Retinal pigment epithelial cell (primary cell): Measurements from ENCODE around the gene GRIN3A.
"Not testable (repeated sequence)": the region's sequence is repeated elsewhere in the genome, so short reads cannot be mapped to it uniquely, and the experiment has no call there.

Experiments
- DNase-seq: peaks from one replicate; pipeline ENCODE4 v3.0.0-alpha.2; 2010; ENCODE audit warnings: low read depth
- H3K4me3 ChIP-seq: 2 replicates; pipeline ENCODE4 v1.5.1; 2011; ENCODE audit warnings: mild to moderate bottlenecking, low read length, control low read depth, moderate library complexity
- TF ChIP-seq, protein P1 (sequence below): conservative IDR thresholded peaks from 2 replicates; pipeline ENCODE4 v1.5.1; 2011; ENCODE audit warnings: low read depth, low read length, control low read depth, inconsistent platforms

The GRIN3A gene

DNA sequence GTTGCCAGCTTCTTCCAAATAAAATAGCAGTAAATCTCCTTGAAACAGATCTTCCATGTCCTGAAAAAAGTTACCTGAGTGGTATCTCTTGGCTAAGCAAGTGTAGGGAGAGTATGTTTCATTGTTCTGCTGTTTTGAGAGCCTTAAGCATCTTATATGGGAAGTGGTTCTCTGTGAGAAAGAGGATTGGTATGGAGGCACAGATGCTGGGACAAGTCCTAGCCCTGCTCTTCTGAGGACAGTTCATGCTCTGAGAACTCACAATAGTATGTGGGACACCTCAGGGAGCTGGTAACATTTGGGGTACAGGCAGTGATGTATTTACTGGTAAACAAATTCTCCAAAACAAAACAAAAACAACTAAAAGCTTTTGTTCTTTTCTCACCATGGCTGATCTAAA, 145.7 kb downstream of the GRIN3A start:
- TF ChIP-seq, protein P1, sequence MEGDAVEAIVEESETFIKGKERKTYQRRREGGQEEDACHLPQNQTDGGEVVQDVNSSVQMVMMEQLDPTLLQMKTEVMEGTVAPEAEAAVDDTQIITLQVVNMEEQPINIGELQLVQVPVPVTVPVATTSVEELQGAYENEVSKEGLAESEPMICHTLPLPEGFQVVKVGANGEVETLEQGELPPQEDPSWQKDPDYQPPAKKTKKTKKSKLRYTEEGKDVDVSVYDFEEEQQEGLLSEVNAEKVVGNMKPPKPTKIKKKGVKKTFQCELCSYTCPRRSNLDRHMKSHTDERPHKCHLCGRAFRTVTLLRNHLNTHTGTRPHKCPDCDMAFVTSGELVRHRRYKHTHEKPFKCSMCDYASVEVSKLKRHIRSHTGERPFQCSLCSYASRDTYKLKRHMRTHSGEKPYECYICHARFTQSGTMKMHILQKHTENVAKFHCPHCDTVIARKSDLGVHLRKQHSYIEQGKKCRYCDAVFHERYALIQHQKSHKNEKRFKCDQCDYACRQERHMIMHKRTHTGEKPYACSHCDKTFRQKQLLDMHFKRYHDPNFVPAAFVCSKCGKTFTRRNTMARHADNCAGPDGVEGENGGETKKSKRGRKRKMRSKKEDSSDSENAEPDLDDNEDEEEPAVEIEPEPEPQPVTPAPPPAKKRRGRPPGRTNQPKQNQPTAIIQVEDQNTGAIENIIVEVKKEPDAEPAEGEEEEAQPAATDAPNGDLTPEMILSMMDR, result no peak
- no peak for DNase-seq
- no peak overlapping the region for H3K4me3 ChIP-seq

GRCh38 chr9:101591787-101592446, 146.5 kb downstream of the GRIN3A start:
- no peak overlapping the region for H3K4me3 ChIP-seq
- DNase-seq, result no peak
- TF ChIP-seq, protein P1, result no peak

DNA sequence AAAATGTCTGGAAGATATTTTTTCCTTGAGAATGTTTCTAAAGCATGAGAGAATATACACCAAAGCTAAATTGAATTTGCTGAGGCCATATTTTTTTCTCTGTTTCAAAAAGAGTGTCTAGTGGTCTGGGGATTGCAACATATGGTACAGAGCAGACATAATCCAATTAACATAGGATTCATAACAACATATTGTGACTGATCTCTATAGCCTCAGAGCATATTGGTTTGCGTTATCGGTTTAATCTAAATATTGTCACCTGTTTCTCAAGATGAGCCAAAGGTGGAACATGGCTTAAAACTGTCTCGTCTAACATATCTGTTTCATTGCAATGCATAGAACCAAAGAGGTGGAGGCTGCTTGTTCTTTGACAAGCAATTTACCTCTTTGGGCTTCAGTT, 147.5 kb downstream of the GRIN3A start:
- TF ChIP-seq, protein P1, result no peak
- H3K4me3 ChIP-seq, result no peak overlapping the region
- no peak for DNase-seq

DNA sequence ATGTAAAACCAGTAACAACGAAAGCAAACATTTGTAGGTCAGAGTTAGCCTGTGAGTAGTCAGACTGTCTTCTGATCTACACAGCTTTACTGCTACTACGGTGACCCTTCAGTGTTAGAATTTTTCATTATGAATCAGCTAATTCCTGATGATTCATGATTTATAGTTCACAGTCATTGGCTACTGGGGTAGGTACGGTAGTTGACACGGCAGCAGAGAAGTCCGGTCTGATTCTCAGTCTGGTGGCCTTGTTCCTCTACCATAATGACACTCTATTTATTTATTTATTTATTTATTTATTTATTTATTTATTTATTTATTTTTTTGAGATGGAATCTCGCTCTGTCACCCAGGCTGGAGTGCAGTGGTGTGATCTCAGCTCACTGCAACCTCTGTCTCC, 148.4 kb downstream of the GRIN3A start:
- DNase-seq, result peak; percentile 74
- not testable (repeated sequence) for H3K4me3 ChIP-seq

- H3K4me3 ChIP-seq, result no peak overlapping the region
- TF ChIP-seq, protein P1, result no peak
- DNase-seq, result no peak
Observed at GRCh38 chr9:101587332-101588043, 151.0 kb downstream of the GRIN3A start.

DNA sequence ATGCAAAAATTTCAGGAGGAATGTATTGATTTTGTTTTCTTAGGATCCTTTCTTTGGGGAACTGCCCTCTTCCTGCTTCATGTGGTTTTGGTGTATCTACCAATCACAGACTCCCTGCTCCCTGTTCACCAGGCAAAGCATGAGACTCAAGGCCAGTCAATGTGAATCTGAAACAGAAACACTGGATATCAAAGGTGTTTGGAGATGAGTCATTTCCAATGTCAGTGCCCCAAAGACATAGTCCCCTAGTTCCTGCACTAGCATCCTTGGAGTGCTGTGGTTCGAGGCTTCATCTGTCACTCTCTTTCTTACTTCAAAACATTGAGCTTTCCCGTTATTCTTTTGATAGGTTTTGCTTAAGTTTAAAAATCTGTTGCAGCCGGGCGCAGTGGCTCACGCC, 151.8 kb downstream of the GRIN3A start:
- no peak overlapping the region for H3K4me3 ChIP-seq
- no peak for DNase-seq
- TF ChIP-seq, protein P1, result no peak

- DNase-seq, result no peak
- TF ChIP-seq, protein P1, result no peak
- no peak overlapping the region for H3K4me3 ChIP-seq
Observed at GRCh38 chr9:101585740-101586139, 152.7 kb downstream of the GRIN3A start.
